NT2/D1 (cell line): ENCODE results near the gene PDPN.

Experiments
- SUZ12 ChIP-seq: IDR thresholded peaks from 2 replicates; pipeline ENCODE4 v1.6.1; 2011; ENCODE audit not compliant: insufficient read length, insufficient read depth; ENCODE audit errors: extremely low read depth
- YY1 ChIP-seq: IDR thresholded peaks from 2 replicates; pipeline ENCODE4 v1.6.1; 2011; ENCODE audit not compliant: insufficient read length, insufficient read depth
- ZNF274 ChIP-seq: IDR thresholded peaks from 2 replicates; pipeline ENCODE4 v1.6.1; 2011; ENCODE audit warnings: mild to moderate bottlenecking, low read depth, low read length

DNA sequence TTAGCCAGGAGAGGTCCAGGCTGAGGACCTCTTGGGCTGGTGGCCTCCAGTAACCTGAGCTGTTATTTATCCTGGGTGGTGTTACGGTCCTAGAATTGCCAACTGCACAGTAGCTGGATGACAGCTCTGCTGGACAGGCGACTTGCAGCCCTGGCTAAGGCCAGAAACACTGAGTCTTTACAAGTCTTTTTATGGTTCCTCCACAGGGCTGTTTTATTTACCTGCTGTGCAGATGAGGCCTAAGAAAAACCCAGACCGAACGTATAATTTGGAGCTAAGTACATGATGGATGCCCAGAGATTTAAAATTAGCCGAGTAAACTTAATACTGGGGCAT lies 39.4 kb upstream of the PDPN start:
- TF ChIP-seq ZNF274 (no peak), YY1 (no peak), SUZ12 (no peak)
